Kidney (tissue), 14 donors: ENCODE data around the gene OR52J3. TPM values are rescaled to one million over a fixed set of nuclear protein-coding genes. Genes with fewer than 3 reads are reported as not detected.

Experiments
- DNase-seq, 5 donors: peaks; one replicate each; pipeline ENCODE4 v3.0.0-alpha.2; 2013 to 2020
- FAIRE-seq: peaks from 2 replicates; lab custom pipeline; 2012; peaks lifted over from hg19 to GRCh38; lab: Jason Lieb, UNC
- H3K27ac ChIP-seq, 2 donors: one replicate each; pipeline ENCODE4 v1.7.0; 2013; ENCODE audit warnings: low read depth in 2 of 2, low read length in 2 of 2, inconsistent platforms in 1 of 2
- H3K27me3 ChIP-seq: one replicate; pipeline ENCODE4 v1.7.1; 2013; ENCODE audit warnings: low read length, inconsistent platforms; ENCODE audit not compliant: control insufficient read depth, insufficient read depth
- H3K36me3 ChIP-seq, 3 donors: one replicate each; pipeline versions ENCODE4 v1.7.0 to v1.7.1; 2013; ENCODE audit warnings: low read length in 3 of 3, control low read depth in 1 of 3, inconsistent platforms in 1 of 3; ENCODE audit not compliant: insufficient read depth in 3 of 3, control insufficient read depth in 2 of 3
- H3K4me1 ChIP-seq, 3 donors: one replicate each; pipeline versions ENCODE4 v1.7.0 to v1.7.1; 2013; ENCODE audit warnings: low read length in 3 of 3, inconsistent platforms in 1 of 3, low read depth in 1 of 3; ENCODE audit not compliant: control insufficient read depth in 2 of 3, insufficient read depth in 2 of 3
- H3K4me3 ChIP-seq, 3 donors: one replicate each; pipeline versions ENCODE4 v1.7.0 to v1.8.1; 2013; ENCODE audit warnings: low read length in 3 of 3, control low read depth in 1 of 3, inconsistent platforms in 1 of 3
- H3K9ac ChIP-seq, 3 donors: one replicate each; pipeline versions ENCODE4 v1.7.0 to v1.7.1; 2013; ENCODE audit warnings: low read length in 3 of 3, control low read depth in 1 of 3, inconsistent platforms in 1 of 3
- H3K9me3 ChIP-seq, 3 donors: one replicate each; pipeline versions ENCODE4 v1.7.0 to v1.7.1; 2013; ENCODE audit warnings: low read length in 3 of 3, control low read depth in 1 of 3, inconsistent platforms in 1 of 3; ENCODE audit not compliant: control insufficient read depth in 2 of 3, insufficient read depth in 1 of 3
- CTCF ChIP-seq: IDR thresholded peaks from 3 replicates; pipeline ENCODE4 v1.5.1; 2012; ENCODE audit warnings: mild to moderate bottlenecking, moderate library complexity, borderline replicate concordance; ENCODE audit not compliant: insufficient read depth; ENCODE audit errors: extremely low read depth
- intact Hi-C: fragments of 100-400 bp; cut with DNase I; formaldehyde crosslinking; loops from one replicate; pipeline ENCODE4 v1.11.1; 2022
- polyA plus RNA-seq: library from polyadenylated mRNA; stranded (reverse); fragments of 350-450 nt; fragmentation: Illumina TruSeq; extraction: RNeasy Lipid Tissue Mini Kit (QIAGEN cat#74804); gene quantifications from one replicate; pipeline ENCODE4 v1.2.3, GENCODE V29; 2014; ENCODE audit warnings: low read depth, low replicate concordance; ENCODE audit not compliant: insufficient read depth
- total RNA-seq: library from RNA; stranded (reverse); fragmentation: NEBNext Ultra II Directional; extraction: Animal tissue kit (Norgen Biotek cat#: 25700); gene quantifications from one replicate; pipeline ENCODE4 v1.2.1, GENCODE V29; 2021
- donor health status: control.
- donor health status: control.
- donor health status: control.
- donor health status: control.
- donor health status: control.
- donor health status: DM: yes; HTN: yes; CAD: no.
- donor health status: Normal renal cell carcinoma (clear cell type).

OR52J3 gene
- total and polyA plus RNA-seq, 2 donors from 2014 or later, result not detected

GRCh38 chr11:5037926-5038325 lies 8.4 kb upstream of the OR52J3 start:
- no peaks in the 10 kb centered on the region for H3K27me3 ChIP-seq
- H3K27ac ChIP-seq, result no peak overlapping the region
- FAIRE-seq, result no peak
- H3K4me3 ChIP-seq, result no peak overlapping the region
- TF ChIP-seq CTCF, result no peak
- intact Hi-C loops, result no loop called here
- H3K9ac ChIP-seq, result no peak overlapping the region
- DNase-seq, result no peak
- H3K36me3 ChIP-seq, result no peaks in the 10 kb centered on the region
- no peaks in the 10 kb centered on the region for H3K9me3 ChIP-seq
- no peaks in the 10 kb centered on the region for H3K4me1 ChIP-seq

GRCh38 chr11:5038341-5038740 lies 8.0 kb upstream of the OR52J3 start:
- FAIRE-seq (no peak), DNase-seq (no peak)
- H3K9ac ChIP-seq, result no peak overlapping the region
- intact Hi-C loops, result no loop called here
- no peak overlapping the region for H3K27ac ChIP-seq
- no peaks in the 10 kb centered on the region for H3K36me3 ChIP-seq
- no peak for TF ChIP-seq CTCF
- H3K27me3 ChIP-seq, result no peaks in the 10 kb centered on the region
- no peak overlapping the region for H3K4me3 ChIP-seq
- no peaks in the 10 kb centered on the region for H3K9me3 ChIP-seq
- no peaks in the 10 kb centered on the region for H3K4me1 ChIP-seq

GRCh38 chr11:5040876-5041275 lies 5.5 kb upstream of the OR52J3 start:
- Histone ChIP-seq H3K4me3 (no peak overlapping the region), H3K27ac (no peak overlapping the region), H3K27me3 (no peaks in the 10 kb centered on the region), H3K36me3 (no peaks in the 10 kb centered on the region), H3K9me3 (no peaks in the 10 kb centered on the region), H3K4me1 (no peaks in the 10 kb centered on the region), H3K9ac (no peak overlapping the region)
- FAIRE-seq (no peak), DNase-seq (no peak)
- intact Hi-C loops, result no loop called here
- no peak for TF ChIP-seq CTCF

GRCh38 chr11:5042091-5042490 lies 4.2 kb upstream of the OR52J3 start:
- H3K9ac ChIP-seq, result no peak overlapping the region

More at GRCh38 chr11:5042091-5042490, 4.2 kb upstream of the OR52J3 start:
- H3K9me3 ChIP-seq, result no peaks in the 10 kb centered on the region
- H3K27me3 ChIP-seq, result no peaks in the 10 kb centered on the region
- H3K36me3 ChIP-seq, result no peaks in the 10 kb centered on the region
- no peak for FAIRE-seq
- H3K4me3 ChIP-seq, result no peak overlapping the region
- DNase-seq, result no peak
- intact Hi-C loops, result no loop called here
- no peak for TF ChIP-seq CTCF
- H3K27ac ChIP-seq, result no peak overlapping the region
- no peaks in the 10 kb centered on the region for H3K4me1 ChIP-seq
